H9 (cell line): Measurements from ENCODE around the gene SHC1. TPM values are rescaled to one million over a fixed set of nuclear protein-coding genes. Genes with fewer than 3 reads are reported as not detected.

Source experiments
- DNase-seq: peaks from one replicate; pipeline ENCODE4 v3.0.0-alpha.2; 2017
- H2AFZ ChIP-seq: one replicate; pipeline ENCODE4 v1.6.1; 2013; ENCODE audit warnings: mild to moderate bottlenecking, low read length, control low read depth, moderate library complexity
- H2AK5ac ChIP-seq: 2 replicates; pipeline ENCODE4 v1.6.1; 2013; ENCODE audit warnings: low read length, control low read depth, mixed read lengths; ENCODE audit not compliant: insufficient read length
- H2BK120ac ChIP-seq: one replicate; pipeline ENCODE4 v1.6.1; 2013; ENCODE audit warnings: low read depth, mild to moderate bottlenecking, low read length, control low read depth, inconsistent platforms; ENCODE audit not compliant: poor library complexity, severe bottlenecking
- H2BK12ac ChIP-seq: 2 replicates; pipeline ENCODE4 v1.6.1; 2013; ENCODE audit warnings: low read length, control low read depth, mixed read lengths, low read depth; ENCODE audit not compliant: insufficient read length
- H2BK15ac ChIP-seq: 2 replicates; pipeline ENCODE4 v1.6.1; 2013; ENCODE audit warnings: low read depth, low read length, control low read depth
- H2BK20ac ChIP-seq: one replicate; pipeline ENCODE4 v1.6.1; 2013; ENCODE audit warnings: low read depth, mild to moderate bottlenecking, low read length, control low read depth, inconsistent platforms; ENCODE audit not compliant: poor library complexity, severe bottlenecking
- H2BK5ac ChIP-seq: 2 replicates; pipeline ENCODE4 v1.6.1; 2013; ENCODE audit warnings: low read length, control low read depth, mixed read lengths; ENCODE audit not compliant: insufficient read length
- H3K14ac ChIP-seq: 2 replicates; pipeline ENCODE4 v1.6.1; 2013; ENCODE audit warnings: low read length, control low read depth; ENCODE audit not compliant: insufficient read depth
- H3K18ac ChIP-seq: 2 replicates; pipeline ENCODE4 v1.6.1; 2013; ENCODE audit warnings: low read depth, mild to moderate bottlenecking, mixed read lengths, low read length, control low read depth; ENCODE audit not compliant: insufficient read length
- H3K23ac ChIP-seq: 2 replicates; pipeline ENCODE4 v1.6.1; 2013; ENCODE audit warnings: low read length, control low read depth, mixed read lengths, low read depth; ENCODE audit not compliant: insufficient read length
- H3K23me2 ChIP-seq: 2 replicates; pipeline ENCODE4 v1.6.1; 2013; ENCODE audit warnings: low read depth, mild to moderate bottlenecking, mixed read lengths, low read length, control low read depth; ENCODE audit not compliant: insufficient read length, poor library complexity, severe bottlenecking
- H3K27ac ChIP-seq: 2 replicates; pipeline ENCODE4 v1.5.1; 2013; ENCODE audit warnings: low read length, control low read depth, mixed read lengths, low read depth; ENCODE audit not compliant: insufficient read length
- H3K27me3 ChIP-seq: 2 replicates; pipeline ENCODE4 v1.6.1; 2013; ENCODE audit warnings: low read length, control low read depth, inconsistent platforms; ENCODE audit not compliant: insufficient read depth
- H3K4ac ChIP-seq: 2 replicates; pipeline ENCODE4 v1.6.1; 2013; ENCODE audit warnings: low read depth, mild to moderate bottlenecking, control low read depth, inconsistent platforms, low read length, moderate library complexity
- H3K4me1 ChIP-seq: 2 replicates; pipeline ENCODE4 v1.6.1; 2013; ENCODE audit warnings: low read length, control low read depth, inconsistent platforms; ENCODE audit not compliant: insufficient read depth
- H3K4me2 ChIP-seq: 2 replicates; pipeline ENCODE4 v1.6.1; 2013; ENCODE audit warnings: low read length, control low read depth, mixed read lengths; ENCODE audit not compliant: insufficient read length, insufficient read depth
- H3K56ac ChIP-seq: 2 replicates; pipeline ENCODE4 v1.6.1; 2013; ENCODE audit warnings: low read depth, mild to moderate bottlenecking, mixed read lengths, low read length, control low read depth; ENCODE audit not compliant: insufficient read length
- H3K79me1 ChIP-seq: 2 replicates; pipeline ENCODE4 v1.6.1; 2013; ENCODE audit warnings: low read depth, mild to moderate bottlenecking, moderate library complexity, low read length, control low read depth, inconsistent platforms; ENCODE audit not compliant: insufficient read depth, poor library complexity, severe bottlenecking
- H3K79me2 ChIP-seq: 2 replicates; pipeline ENCODE4 v1.6.1; 2013; ENCODE audit warnings: low read length, control low read depth, inconsistent platforms; ENCODE audit not compliant: insufficient read depth
- H3K9ac ChIP-seq: 2 replicates; pipeline ENCODE4 v1.6.1; 2013; ENCODE audit warnings: low read length, control low read depth, mixed read lengths; ENCODE audit not compliant: insufficient read length; ENCODE audit errors: extremely low read depth
- H3K9me3 ChIP-seq: one replicate; pipeline ENCODE4 v1.6.1; 2013; ENCODE audit warnings: low read depth, low read length, inconsistent platforms; ENCODE audit not compliant: control insufficient read depth
- H3T11ph ChIP-seq: one replicate; pipeline ENCODE4 v1.6.1; 2013; ENCODE audit warnings: mild to moderate bottlenecking, low read length, control low read depth, inconsistent platforms
- H4K20me1 ChIP-seq: one replicate; pipeline ENCODE4 v1.6.1; 2013; ENCODE audit not compliant: control insufficient read depth, insufficient read length, insufficient read depth
- H4K5ac ChIP-seq: 2 replicates; pipeline ENCODE4 v1.6.1; 2013; ENCODE audit warnings: low read depth, mild to moderate bottlenecking, mixed read lengths, low read length, control low read depth; ENCODE audit not compliant: insufficient read length
- H4K8ac ChIP-seq: replicated peaks from 2 replicates; pipeline ENCODE4 v1.6.1; 2013; ENCODE audit warnings: low read length, control low read depth, mixed read lengths, low read depth; ENCODE audit not compliant: insufficient read length
- H4K91ac ChIP-seq: 2 replicates; pipeline ENCODE4 v1.6.1; 2013; ENCODE audit warnings: low read depth, mild to moderate bottlenecking, moderate library complexity, mixed read lengths, low read length, control low read depth; ENCODE audit not compliant: insufficient read length
- H3K27ac Mint-ChIP-seq, 3 experiments: 2 replicates in 2 of 3; 3 replicates in 1 of 3; pipeline ENCODE4 v1.8.0; 2020 to 2021; ENCODE audit warnings: mixed read lengths in 3 of 3, mild to moderate bottlenecking in 1 of 3, moderate library complexity in 1 of 3
- H3K27me3 Mint-ChIP-seq: 2 replicates; pipeline ENCODE4 v1.8.0; 2021; ENCODE audit warnings: low read depth, mild to moderate bottlenecking, moderate library complexity, mixed read lengths
- H3K36me3 Mint-ChIP-seq, 3 experiments: 2 replicates in 2 of 3; 3 replicates in 1 of 3; pipeline ENCODE4 v1.8.0; 2020 to 2021; ENCODE audit warnings: low read depth in 3 of 3, mixed read lengths in 3 of 3; ENCODE audit not compliant: insufficient read depth in 1 of 3
- H3K4me1 Mint-ChIP-seq, 2 experiments: 2 replicates each; pipeline ENCODE4 v1.8.0; 2020; ENCODE audit warnings: mixed read lengths in 2 of 2
- H3K4me3 Mint-ChIP-seq, 2 experiments: 2 replicates in 1 of 2; 3 replicates in 1 of 2; pipeline ENCODE4 v1.8.0; 2020 to 2021; ENCODE audit warnings: mild to moderate bottlenecking in 2 of 2, mixed read lengths in 2 of 2, moderate library complexity in 1 of 2
- H3K9me3 Mint-ChIP-seq, 2 experiments: 2 replicates in 1 of 2; 3 replicates in 1 of 2; pipeline ENCODE4 v1.8.0; 2020; ENCODE audit warnings: mild to moderate bottlenecking in 2 of 2, mixed read lengths in 2 of 2, moderate library complexity in 1 of 2
- CTCF ChIP-seq: fragments of 200-600 bp; sonication (generic); conservative IDR thresholded peaks from 3 replicates; pipeline ENCODE4 v1.8.0; 2021; ENCODE audit warnings: antibody characterized with exemption, mild to moderate bottlenecking
- WGBS: extraction: QIAGEN DNeasy Blood & Tissue Kit; methylation state at CpG from one replicate; pipeline ENCODE4 v1.1.7; 2013; ENCODE audit warnings: missing lambda C conversion rate, low lambda C conversion rate, mixed read lengths; ENCODE audit not compliant: insufficient read length; ENCODE audit errors: extremely low coverage; 5-methylcytosine and 5-hydroxymethylcytosine counted together
- total RNA-seq: library from RNA; stranded (reverse); gene quantifications from 2 replicates; pipeline ENCODE4 v1.2.1, GENCODE V29; 2021

Gene SHC1
- total RNA-seq, 1 experiment from 2014 or later: 168 TPM

- no peaks in the 10 kb centered on the region for H3K27me3 ChIP-seq
- H3K79me1 ChIP-seq: no peaks in the 10 kb centered on the region
- no CpG with 5 or more reads among the region's 9 CpGs for WGBS
- H3T11ph ChIP-seq: no peak overlapping the region
- no peak overlapping the region for H2AFZ ChIP-seq
- no peak overlapping the region for H2BK15ac ChIP-seq
- no peak overlapping the region for H3K23ac ChIP-seq
- H3K79me2 ChIP-seq: no peaks in the 10 kb centered on the region; the same call in 1 of the 2 replicates
- no peak overlapping the region for H4K5ac ChIP-seq
- H3K9me3 ChIP-seq: no peaks in the 10 kb centered on the region
- Mint-ChIP-seq H3K4me1 (peaks cover 36 to 62% of the 10 kb centered on the region in 2 experiments), H3K36me3 (peaks cover 8 to 33% (median 18%) of the 10 kb centered on the region in 3 experiments; a peak in 6 of 7 replicates), H3K9me3 (no peaks in the 10 kb centered on the region; a peak in 1 of 5 replicates), H3K27me3 (no peaks in the 10 kb centered on the region), H3K4me3 (peak overlapping the region; percentile 39 to 57; a peak in 3 of 5 replicates), H3K27ac (peak overlapping the region; percentile 72 to 96 (median 94); a peak in 6 of 7 replicates)
- no peak for TF ChIP-seq CTCF
- no peak overlapping the region for H3K27ac ChIP-seq
- H3K18ac ChIP-seq: no peak overlapping the region
- H2BK12ac ChIP-seq: no peak overlapping the region
- H3K4me1 ChIP-seq: peaks cover 3% of the 10 kb centered on the region; the same call in 1 of the 2 replicates
- H4K91ac ChIP-seq: no peak overlapping the region
- no peak overlapping the region for H2BK5ac ChIP-seq
- DNase-seq: peak; percentile 98
- H2BK20ac ChIP-seq: no peak overlapping the region
- no peak overlapping the region for H4K8ac ChIP-seq
- no peak overlapping the region for H3K4ac ChIP-seq
- no peaks in the 10 kb centered on the region for H4K20me1 ChIP-seq
- H3K4me2 ChIP-seq: no peak overlapping the region
- H3K9ac ChIP-seq: no peak overlapping the region
- no peak overlapping the region for H3K56ac ChIP-seq
- H3K14ac ChIP-seq: no peak overlapping the region
- no peak overlapping the region for H2BK120ac ChIP-seq
- H2AK5ac ChIP-seq: no peak overlapping the region
- no peaks in the 10 kb centered on the region for H3K23me2 ChIP-seq
Measured at GRCh38 chr1:155012026-155012546, 41.5 kb upstream of the SHC1 start.
